ENCODE measurements around the gene WNT4.

The WNT4 gene

GRCh38 chr1:22074803-22075202, 68.1 kb downstream of the WNT4 start:
- no peak for DNase-seq (ENCODE audit: low read depth in 2 of 2)

GRCh38 chr1:22071511-22071910, 71.4 kb downstream of the WNT4 start:
- DNase-seq (ENCODE audit: low read depth in 2 of 2) = no peak
